ACHN (cell line): ENCODE measurements around the gene TMEM258.

Experiments
- DNase-seq: peaks from one replicate; pipeline ENCODE4 v3.0.0-alpha.2; 2015
- in situ Hi-C: cut with HindIII; loops from 2 replicates; pipeline ENCODE4 v1.10.0; 2017; ENCODE audit warnings: low sequenced_read_pairs, low pct_ligation_motif_present, low pct_unique_long_range_greater_than_20kb

The TMEM258 gene

GRCh38 chr11:61750631-61751273 lies 41.6 kb downstream of the TMEM258 start:
- no peak for DNase-seq
- in situ Hi-C loops: no loop called here

- in situ Hi-C loops: no loop called here
- no peak for DNase-seq
Measured at GRCh38 chr11:61749591-61750217, 42.7 kb downstream of the TMEM258 start.

GRCh38 chr11:61747967-61748285 lies 44.5 kb downstream of the TMEM258 start:
- DNase-seq: no peak
- in situ Hi-C loops: no loop called here

- in situ Hi-C loops: no loop called here
- DNase-seq: peak; percentile 68
Measured at GRCh38 chr11:61747192-61747966, 45.0 kb downstream of the TMEM258 start.

- no peak for DNase-seq
- in situ Hi-C loops: no loop called here
Measured at GRCh38 chr11:61746442-61747191, 45.8 kb downstream of the TMEM258 start.

GRCh38 chr11:61745781-61746441 lies 46.5 kb downstream of the TMEM258 start:
- in situ Hi-C loops: no loop called here
- DNase-seq: no peak

GRCh38 chr11:61744609-61745156 lies 47.7 kb downstream of the TMEM258 start:
- DNase-seq: no peak
- in situ Hi-C loops: no loop called here

- DNase-seq: no peak
- in situ Hi-C loops: no loop called here
Measured at GRCh38 chr11:61744181-61744580, 48.2 kb downstream of the TMEM258 start.

- in situ Hi-C loops: no loop called here
Measured at GRCh38 chr11:61743486-61744095, 48.8 kb downstream of the TMEM258 start.

GRCh38 chr11:61742391-61742790 lies 50.0 kb downstream of the TMEM258 start:
- no peak for DNase-seq
- in situ Hi-C loops: no loop called here

More at GRCh38 chr11:61743486-61744095, 48.8 kb downstream of the TMEM258 start:
- no peak for DNase-seq

- DNase-seq: no peak
- in situ Hi-C loops: no loop called here
Measured at GRCh38 chr11:61739966-61740365, 52.4 kb downstream of the TMEM258 start.

- in situ Hi-C loops: no loop called here
Measured at GRCh38 chr11:61739413-61739812, 53.0 kb downstream of the TMEM258 start.

More at GRCh38 chr11:61739413-61739812, 53.0 kb downstream of the TMEM258 start:
- no peak for DNase-seq
